Astrocyte (in vitro differentiated cells and primary cell): ENCODE results near the gene PLAAT5.

Experiments
- CTCF ChIP-seq: IDR thresholded peaks from 2 replicates; pipeline ENCODE4 v1.5.1; 2011; ENCODE audit warnings: low read depth, mild to moderate bottlenecking, inconsistent platforms, low read length, moderate library complexity; ENCODE audit not compliant: insufficient read depth
- EZH2 ChIP-seq: IDR thresholded peaks from 2 replicates; pipeline ENCODE4 v1.6.1; 2012; ENCODE audit warnings: mild to moderate bottlenecking, low read length, inconsistent platforms; ENCODE audit not compliant: insufficient read depth

- TF ChIP-seq CTCF (no peak), EZH2 (no peak)
Observed at GRCh38 chr11:63485777-63486176, 5.2 kb downstream of the PLAAT5 start.
